ENCODE measurements around the gene ZNF599.
A peak's percentile ranks its signal among the peaks of the same experiment; 100 is the strongest.

Gene ZNF599

GRCh38 chr19:34793565-34793964 lies 20.6 kb upstream of the ZNF599 start:
- H3K4me2 ChIP-seq, result peak overlapping the region in 2 of 11 experiments; percentile 2 to 14; a peak in 4 of 22 replicates

DNA sequence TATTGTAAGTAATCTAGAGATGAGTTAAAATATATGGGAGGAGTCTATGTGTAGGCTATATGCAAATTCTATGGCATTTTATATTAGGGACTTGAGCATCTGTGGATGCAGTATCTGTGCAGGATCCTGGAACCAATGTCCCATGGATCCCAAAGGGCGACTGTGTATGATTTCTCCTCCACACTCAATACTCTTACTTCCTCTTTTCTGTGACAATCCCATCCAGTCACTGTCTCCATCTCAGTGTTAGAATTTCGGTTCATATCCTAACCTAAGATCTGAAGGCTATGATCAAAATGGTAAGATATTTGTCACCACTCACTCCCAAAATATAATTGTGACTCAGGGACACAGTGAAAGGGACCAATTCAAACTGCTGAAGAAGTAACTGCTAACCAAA lies 15.1 kb upstream of the ZNF599 start:
- no peak for TF ChIP-seq Cebpa-rat (IDR thresholded peaks at IDR 0.05)
- Histone ChIP-seq H3K9ac (no peak overlapping the region), H3K36me3 (no peaks in the 10 kb centered on the region), H3K4me1 (peaks cover 0 to 10% (median 3%) of the 10 kb centered on the region in 10 experiments; a peak in 7 of 20 replicates), H3K4me2 (peak overlapping the region in 2 of 11 experiments; percentile 19 to 22; a peak in 3 of 22 replicates), H3K27me3 (no peaks in the 10 kb centered on the region), H3K9me3 (replicated peaks in 1 of 11) (peaks cover 8 to 78% (median 48%) of the 10 kb centered on the region in 11 experiments; a peak in 20 of 22 replicates), H3K4me3 (no peak overlapping the region), H4K20me1 (no peaks in the 10 kb centered on the region), H3K27ac (no peak overlapping the region)

More at GRCh38 chr19:34793565-34793964, 20.6 kb upstream of the ZNF599 start:
- no peak for TF ChIP-seq Cebpa-rat (IDR thresholded peaks at IDR 0.05)
- Histone ChIP-seq H3K36me3 (no peaks in the 10 kb centered on the region), H4K20me1 (no peaks in the 10 kb centered on the region), H3K9ac (no peak overlapping the region), H3K4me3 (no peak overlapping the region), H3K4me1 (peaks cover 0 to 4% (median 0%) of the 10 kb centered on the region in 10 experiments; a peak in 1 of 20 replicates), H3K9me3 (replicated peaks in 1 of 11) (peaks cover 45 to 89% (median 68%) of the 10 kb centered on the region in 11 experiments), H3K27ac (peak overlapping the region in 4 of 11 experiments; percentile 7 to 30 (median 15); a peak in 3 of 22 replicates), H3K27me3 (no peaks in the 10 kb centered on the region)

DNA sequence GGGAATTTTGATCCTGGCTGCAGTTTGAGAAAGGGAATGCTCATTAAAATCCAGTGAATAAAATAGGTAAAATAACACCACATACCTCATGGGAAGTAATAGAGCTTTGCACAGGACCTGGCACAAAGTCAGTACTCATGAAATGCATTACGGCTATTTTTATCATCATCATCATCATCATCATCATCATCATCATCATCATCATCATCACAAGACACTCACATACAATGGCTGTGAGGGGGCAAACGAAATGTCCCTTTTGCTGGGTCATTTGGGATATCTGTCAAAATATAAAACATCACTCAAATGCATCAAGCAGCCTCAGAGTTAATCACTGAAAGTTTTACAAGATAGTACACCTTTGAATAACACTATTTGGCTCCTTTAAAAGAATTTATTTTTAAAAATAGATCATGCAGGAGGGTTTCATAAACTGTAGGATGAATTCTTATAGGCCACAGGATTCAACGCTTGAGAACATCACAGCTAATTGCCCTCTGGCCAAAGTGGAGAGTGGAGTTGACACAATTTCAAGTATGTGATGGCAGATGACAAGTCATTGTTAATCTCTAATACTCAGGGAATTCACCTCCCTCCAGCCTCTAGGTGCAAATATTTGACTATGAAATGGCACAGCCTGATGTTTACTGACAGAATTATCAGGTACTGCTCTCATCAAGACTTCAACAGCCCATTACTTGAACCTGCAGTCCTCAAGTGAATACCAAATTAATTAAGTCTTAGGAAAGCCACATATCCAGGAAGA lies 14.2 kb upstream of the ZNF599 start:
- Histone ChIP-seq H4K20me1 (no peaks in the 10 kb centered on the region), H3K4me1 (peaks cover 0 to 10% (median 3%) of the 10 kb centered on the region in 10 experiments; a peak in 7 of 20 replicates), H3K4me3 (no peak overlapping the region), H3K36me3 (no peaks in the 10 kb centered on the region), H3K9me3 (replicated peaks in 1 of 11) (peaks cover 8 to 79% (median 44%) of the 10 kb centered on the region in 11 experiments; a peak in 19 of 22 replicates), H3K27me3 (no peaks in the 10 kb centered on the region), H3K4me2 (peak overlapping the region in 3 of 11 experiments; percentile 6 to 22 (median 19); a peak in 3 of 22 replicates), H3K27ac (no peak overlapping the region), H3K9ac (no peak overlapping the region)
- TF ChIP-seq Cebpa-rat (IDR thresholded peaks at IDR 0.05), result no peak

- Histone ChIP-seq H3K9ac (no peak overlapping the region), H4K20me1 (no peaks in the 10 kb centered on the region), H3K36me3 (no peaks in the 10 kb centered on the region), H3K27ac (no peak overlapping the region), H3K4me3 (no peak overlapping the region), H3K27me3 (no peaks in the 10 kb centered on the region), H3K4me2 (no peak overlapping the region), H3K4me1 (peaks cover 0 to 10% (median 3%) of the 10 kb centered on the region in 10 experiments; a peak in 7 of 20 replicates), H3K9me3 (replicated peaks in 1 of 11) (peaks cover under 1 to 79% (median 44%) of the 10 kb centered on the region in 11 experiments; a peak in 19 of 22 replicates)
- TF ChIP-seq Cebpa-rat (IDR thresholded peaks at IDR 0.05), result no peak
Observed at GRCh38 chr19:34786236-34786635, 13.2 kb upstream of the ZNF599 start.

GRCh38 chr19:34779652-34780051 lies 6.6 kb upstream of the ZNF599 start:
- Histone ChIP-seq H3K27ac (no peak overlapping the region), H3K27me3 (no peaks in the 10 kb centered on the region), H3K36me3 (no peaks in the 10 kb centered on the region), H3K4me1 (no peaks in the 10 kb centered on the region), H3K4me3 (no peak overlapping the region), H3K9me3 (replicated peaks in 1 of 11) (peaks cover 16 to 83% (median 41%) of the 10 kb centered on the region in 11 experiments), H4K20me1 (no peaks in the 10 kb centered on the region), H3K4me2 (no peak overlapping the region), H3K9ac (no peak overlapping the region)
- no peak for TF ChIP-seq Cebpa-rat (IDR thresholded peaks at IDR 0.05)

DNA sequence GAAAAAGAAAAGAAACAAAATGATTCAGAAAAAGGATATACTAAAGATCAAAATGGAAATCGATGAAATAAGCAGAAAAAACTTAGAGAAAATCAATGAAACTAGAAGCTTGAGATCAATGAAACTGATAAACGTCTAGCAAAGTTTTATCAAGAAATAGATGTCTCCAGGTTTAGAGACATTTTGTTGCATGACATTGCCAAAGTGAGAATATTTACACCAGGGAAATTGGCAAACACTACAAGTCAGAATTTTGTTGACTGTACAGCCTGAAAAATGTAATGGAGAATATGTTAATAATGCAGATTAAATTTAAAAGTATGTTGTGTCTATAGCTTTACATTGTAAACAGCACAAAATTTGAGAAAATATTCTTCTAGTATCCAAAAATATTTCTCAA lies 5.3 kb upstream of the ZNF599 start:
- no peak for TF ChIP-seq Cebpa-rat (IDR thresholded peaks at IDR 0.05)
- Histone ChIP-seq H3K4me3 (no peak overlapping the region), H3K9me3 (replicated peaks in 1 of 11) (peaks cover 16 to 80% (median 40%) of the 10 kb centered on the region in 11 experiments; a peak in 21 of 22 replicates), H3K9ac (no peak overlapping the region), H3K4me1 (no peaks in the 10 kb centered on the region), H3K27me3 (no peaks in the 10 kb centered on the region), H3K36me3 (no peaks in the 10 kb centered on the region), H4K20me1 (no peaks in the 10 kb centered on the region), H3K4me2 (no peak overlapping the region), H3K27ac (no peak overlapping the region)

DNA sequence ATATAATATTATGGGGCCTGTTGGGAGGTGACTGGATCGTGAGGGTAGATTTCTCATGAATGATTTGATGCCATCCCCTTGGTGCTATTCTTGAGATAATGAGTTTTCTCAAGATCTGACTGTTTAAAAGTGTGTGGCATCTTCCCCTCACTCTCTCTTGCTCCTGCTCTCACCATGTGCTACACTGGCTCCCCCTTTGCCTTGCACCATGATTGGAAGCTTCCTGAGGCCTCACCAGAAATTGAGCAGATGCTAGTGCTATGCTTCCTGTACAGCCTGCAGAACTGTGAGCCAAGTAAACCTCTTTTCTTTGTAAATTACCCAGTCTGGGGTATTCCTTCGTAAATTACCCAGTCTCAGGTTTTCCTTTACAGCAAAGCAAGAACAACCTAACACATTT lies 1.8 kb upstream of the ZNF599 start:
- no peak overlapping the region for H3K9ac ChIP-seq
- H3K36me3 ChIP-seq, result peaks cover 0 to 18% (median 14%) of the 10 kb centered on the region in 11 experiments; a peak in 10 of 22 replicates
- H3K4me2 ChIP-seq, result no peak overlapping the region
- peaks cover 13 to 81% (median 41%) of the 10 kb centered on the region in 11 experiments; a peak in 21 of 22 replicates for H3K9me3 ChIP-seq (replicated peaks in 1 of 11)
- no peak overlapping the region for H3K4me3 ChIP-seq
- peaks cover 8 to 12% (median 10%) of the 10 kb centered on the region in 10 experiments; a peak in 18 of 20 replicates for H3K4me1 ChIP-seq
- H4K20me1 ChIP-seq, result no peaks in the 10 kb centered on the region
- H3K27ac ChIP-seq, result no peak overlapping the region
- no peak for TF ChIP-seq Cebpa-rat (IDR thresholded peaks at IDR 0.05)
- H3K27me3 ChIP-seq, result no peaks in the 10 kb centered on the region

DNA sequence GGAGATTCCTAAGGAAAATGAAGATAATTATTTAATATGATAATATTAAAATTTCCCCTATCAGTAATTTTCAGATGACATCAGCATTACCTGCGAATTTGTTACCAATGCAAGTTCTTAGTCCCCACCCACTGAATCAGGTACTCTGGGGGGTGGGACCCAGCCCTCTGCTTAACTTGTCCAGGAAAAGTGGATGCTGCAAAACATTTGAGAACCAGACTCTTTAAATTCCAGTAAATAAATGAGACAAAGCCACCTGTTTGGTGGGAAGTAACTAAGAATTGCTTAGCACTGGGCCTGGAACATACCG lies 495 bp upstream of the ZNF599 start:
- H3K36me3 ChIP-seq, result peaks cover 5 to 31% (median 27%) of the 10 kb centered on the region in 11 experiments; a peak in 19 of 22 replicates
- no peaks in the 10 kb centered on the region for H3K27me3 ChIP-seq
- H3K4me1 ChIP-seq, result peaks cover 8 to 12% (median 10%) of the 10 kb centered on the region in 10 experiments; a peak in 18 of 20 replicates
- TF ChIP-seq Cebpa-rat (IDR thresholded peaks at IDR 0.05), result no peak
- H3K9ac ChIP-seq, result no peak overlapping the region
- H4K20me1 ChIP-seq, result no peaks in the 10 kb centered on the region
- H3K4me3 ChIP-seq, result peak overlapping the region; percentile 65 to 95 (median 85); a peak in 19 of 20 replicates
- H3K9me3 ChIP-seq (replicated peaks in 1 of 11), result peaks cover 3 to 82% (median 36%) of the 10 kb centered on the region in 11 experiments; a peak in 18 of 22 replicates
- peak overlapping the region; percentile 78 to 99 (median 93); a peak in 20 of 22 replicates for H3K4me2 ChIP-seq
- H3K27ac ChIP-seq, result no peak overlapping the region

GRCh38 chr19:34767951-34768350 lies 5.1 kb downstream of the ZNF599 start:
- Histone ChIP-seq H3K9ac (no peak overlapping the region), H3K27ac (no peak overlapping the region), H3K4me2 (no peak overlapping the region), H3K27me3 (no peaks in the 10 kb centered on the region), H3K36me3 (peaks cover 61 to 87% (median 82%) of the 10 kb centered on the region in 11 experiments), H3K4me1 (peaks cover 8 to 12% (median 10%) of the 10 kb centered on the region in 10 experiments; a peak in 18 of 20 replicates), H3K9me3 (replicated peaks in 1 of 11) (peaks cover 58 to 99% (median 73%) of the 10 kb centered on the region in 11 experiments), H3K4me3 (no peak overlapping the region), H4K20me1 (no peaks in the 10 kb centered on the region)
- TF ChIP-seq Cebpa-rat (IDR thresholded peaks at IDR 0.05), result no peak

Measured in BLaER1 treated with 17β-estradiol and CSF1 and Interleukin-3, amounts not matched to agents 10 nM and 100 nM (cell line).